HepG2 (cell line): ENCODE data around the gene RAD52. TPM values are rescaled to one million over a fixed set of nuclear protein-coding genes. Genes with fewer than 3 reads are reported as not detected.
A peak's percentile ranks its signal among the peaks of the same experiment; 100 is the strongest.

Experiments
- CEBPG ChIP-seq: IDR thresholded peaks from 2 replicates; pipeline ENCODE4 v1.6.1; 2016
- CREB3 ChIP-seq: sonication (generic); formaldehyde crosslinking; IDR thresholded peaks from 2 replicates; pipeline ENCODE4 v1.5.0; 2020; ENCODE audit warnings: missing genetic modification reagents
- CTCF ChIP-seq: sonication (generic); formaldehyde crosslinking; IDR thresholded peaks from 2 replicates; pipeline ENCODE4 v1.5.0; 2020; ENCODE audit warnings: mild to moderate bottlenecking, missing genetic modification reagents, moderate library complexity
- DR1 ChIP-seq: sonication (generic); formaldehyde crosslinking; IDR thresholded peaks from 2 replicates; pipeline ENCODE4 v1.8.0; 2021; ENCODE audit warnings: mild to moderate bottlenecking, missing genetic modification reagents, inconsistent platforms
- ERF ChIP-seq: IDR thresholded peaks from 2 replicates; pipeline ENCODE4 v1.6.1; 2018; ENCODE audit warnings: missing biosample characterization, missing genetic modification reagents
- FOXP1 ChIP-seq, 2 experiments: fragments of 450-650 bp in 1 of 2; IDR thresholded peaks; 2 replicates each; pipeline ENCODE4 v1.6.1; 2017 to 2018; ENCODE audit warnings: antibody characterized with exemption in 1 of 2
- HIC2 ChIP-seq: sonication (generic); formaldehyde crosslinking; IDR thresholded peaks from 2 replicates; pipeline ENCODE4 v1.9.0; 2022; ENCODE audit warnings: low read depth, missing genetic modification reagents
- MNT ChIP-seq: fragments of 450-650 bp; IDR thresholded peaks from 2 replicates; pipeline ENCODE4 v1.6.1; 2016
- NFIC ChIP-seq: IDR thresholded peaks from 2 replicates; pipeline ENCODE4 v1.6.1; 2012; ENCODE audit warnings: mild to moderate bottlenecking, low read length, inconsistent platforms
- NR2C2 ChIP-seq: sonication (generic); formaldehyde crosslinking; IDR thresholded peaks from 2 replicates; pipeline ENCODE4 v1.4.0; 2020; ENCODE audit warnings: missing genetic modification reagents, mild to moderate bottlenecking, moderate library complexity, borderline replicate concordance
- NR3C1 ChIP-seq: sonication (generic); formaldehyde crosslinking; IDR thresholded peaks from 2 replicates; pipeline ENCODE4 v1.4.0; 2020; ENCODE audit warnings: missing genetic modification reagents
- PHF5A ChIP-seq: IDR thresholded peaks from one replicate; pipeline ENCODE4 v1.6.1; 2018; ENCODE audit warnings: low read depth, missing genetic modification reagents; ENCODE audit not compliant: unreplicated experiment
- POLR2AphosphoS2 ChIP-seq: IDR thresholded peaks from 2 replicates; pipeline ENCODE4 v1.6.1; 2011; ENCODE audit warnings: low read depth, low read length, improper control_type of control experiment
- SRSF9 ChIP-seq: fragments of 200-400 bp; formaldehyde crosslinking; IDR thresholded peaks from 2 replicates; pipeline ENCODE4 v1.6.1; 2018; ENCODE audit warnings: borderline replicate concordance, mild to moderate bottlenecking, low read depth, low read length; ENCODE audit not compliant: insufficient read depth, poor library complexity, severe bottlenecking
- TCF7L2 ChIP-seq: IDR thresholded peaks from 2 replicates; pipeline ENCODE4 v1.6.1; 2011; ENCODE audit warnings: mild to moderate bottlenecking, low read depth, low read length, moderate library complexity
- ZBTB43 ChIP-seq: sonication (generic); formaldehyde crosslinking; conservative IDR thresholded peaks from 2 replicates; pipeline ENCODE4 v1.4.0; 2020; ENCODE audit warnings: missing genetic modification reagents
- ZNF101 ChIP-seq: sonication (generic); formaldehyde crosslinking; IDR thresholded peaks from 2 replicates; pipeline ENCODE4 v1.4.0; 2020; ENCODE audit warnings: mild to moderate bottlenecking, low read depth, missing genetic modification reagents, borderline replicate concordance
- ZNF292 ChIP-seq: sonication (generic); formaldehyde crosslinking; IDR thresholded peaks from 2 replicates; pipeline ENCODE4 v1.8.1; 2022; ENCODE audit warnings: mild to moderate bottlenecking, low read depth, missing genetic modification reagents, borderline replicate concordance
- ZNF605 ChIP-seq: sonication (generic); formaldehyde crosslinking; IDR thresholded peaks from 2 replicates; pipeline ENCODE4 v1.8.0; 2022; ENCODE audit warnings: mild to moderate bottlenecking, missing genetic modification reagents
- ZNF619 ChIP-seq: sonication (generic); formaldehyde crosslinking; IDR thresholded peaks from 2 replicates; pipeline ENCODE4 v1.4.0; 2020; ENCODE audit warnings: mild to moderate bottlenecking, missing genetic modification reagents
- ZNF761 ChIP-seq: sonication (generic); formaldehyde crosslinking; conservative IDR thresholded peaks from 2 replicates; pipeline ENCODE4 v1.4.0; 2020; ENCODE audit warnings: mild to moderate bottlenecking, missing genetic modification reagents
- polyA plus RNA-seq, 8 experiments: library from polyadenylated mRNA; depleted of rRNA in 3 of 8; stranded (reverse) in 7 of 8; unstranded in 1 of 8; fragments of >200 nt; fragmentation: Illumina TruSeq in 4 of 8; extraction: Trizol in 4 of 8; gene quantifications; 2 replicates each; pipeline versions ENCODE4 v1.2.1 to v1.2.3, GENCODE V29; 2011 to 2016; ENCODE audit warnings: low read depth in 4 of 8, missing spikeins in 1 of 8, mixed read lengths in 1 of 8; ENCODE audit not compliant: insufficient read depth in 1 of 8
- total RNA-seq, 5 experiments: library from RNA; depleted of rRNA; stranded (reverse); fragments of >200 nt; fragmentation: Illumina TruSeq; extraction: Trizol; gene quantifications; 2 replicates each; pipeline ENCODE4 v1.2.3, GENCODE V29; 2016; ENCODE audit warnings: low read depth in 1 of 5

RAD52 gene
- total and polyA plus RNA-seq, 2 of the 13 experiments (the other 11 are each of a cell fraction or from before 2014, with no cell fraction given), result 14.3 to 19.9 TPM

- TF ChIP-seq PHF5A (CRISPR knock-in tag), result no peak
- peak; percentile 52; the same call in 1 of the 2 replicates for TF ChIP-seq ERF (CRISPR knock-in tag)
- TF ChIP-seq CEBPG, result peak; percentile 36; the same call in 1 of the 2 replicates
- TF ChIP-seq NR3C1, result no peak
- TF ChIP-seq MNT, result no peak
- TF ChIP-seq CREB3 (CRISPR knock-in tag), result no peak
- TF ChIP-seq TCF7L2, result no peak
- TF ChIP-seq ZNF619 (CRISPR knock-in tag), result peak; percentile 95
- TF ChIP-seq NFIC, result no peak
- no peak for TF ChIP-seq HIC2 (CRISPR knock-in tag)
- peak; percentile 83; the same call in 1 of the 2 replicates for TF ChIP-seq ZNF761 (CRISPR knock-in tag)
- no peak for TF ChIP-seq FOXP1 (IDR thresholded peaks at IDR 0.05)
- no peak for TF ChIP-seq FOXP1 (CRISPR knock-in tag; IDR thresholded peaks at IDR 0.05)
- TF ChIP-seq ZNF292, result peak; percentile 79; the same call in 1 of the 2 replicates
- peak; percentile 99 for TF ChIP-seq CTCF (CRISPR knock-in tag)
- TF ChIP-seq SRSF9, result no peak
- peak; percentile 95 for TF ChIP-seq ZNF605
- TF ChIP-seq NR2C2 (CRISPR knock-in tag), result peak; percentile 72; the same call in 1 of the 2 replicates
- no peak; the same call in 1 of the 2 replicates for TF ChIP-seq POLR2AphosphoS2
- TF ChIP-seq ZBTB43, result no peak
- no peak for TF ChIP-seq ZNF101 (CRISPR knock-in tag)
- TF ChIP-seq DR1 (CRISPR knock-in tag), result peak; percentile 52; the same call in 1 of the 2 replicates
These were observed at the start of gene RAD52 (continued) for GRCh38 chr12:949453-950191.
